Activated CD4-positive, alpha-beta T cell treated with anti-CD3 and anti-CD28 coated beads for 36 hours (primary cell): Measurements from ENCODE around the gene CHSY1. TPM values are rescaled to one million over a fixed set of nuclear protein-coding genes. Genes with fewer than 3 reads are reported as not detected.

Experiments
- ATAC-seq: fragments of 200-7000 bp; cut with Tn5 transposase; one replicate; pipeline ENCODE4 v1.10.0; 2021; ENCODE audit warnings: mild to moderate bottlenecking, moderate library complexity
- CTCF ChIA-PET: fragments of 350-600 bp; sonication (Branson Sonifier 250); formaldehyde crosslinking; loops from one replicate; lab custom pipeline; 2021; ENCODE audit warnings: antibody characterized with exemption; lab: Charles Lee
- POLR2A ChIA-PET: fragments of 350-600 bp; sonication (Branson Sonifier 250); formaldehyde crosslinking; loops from one replicate; lab custom pipeline; 2021; ENCODE audit warnings: antibody characterized with exemption, inconsistent platforms; lab: Charles Lee
- DNase-seq: peaks from one replicate; pipeline ENCODE4 v3.0.0-alpha.2; 2020
- H3K27ac Mint-ChIP-seq: one replicate; pipeline ENCODE4 v1.8.0; 2021; ENCODE audit warnings: mixed read lengths
- H3K27me3 Mint-ChIP-seq: one replicate; pipeline ENCODE4 v1.8.0; 2021; ENCODE audit warnings: mixed read lengths
- H3K36me3 Mint-ChIP-seq: one replicate; pipeline ENCODE4 v1.8.0; 2021; ENCODE audit warnings: low read depth, mixed read lengths
- H3K4me1 Mint-ChIP-seq: one replicate; pipeline ENCODE4 v1.8.0; 2021; ENCODE audit warnings: mixed read lengths
- H3K4me3 Mint-ChIP-seq: one replicate; pipeline ENCODE4 v1.8.0; 2021; ENCODE audit warnings: mild to moderate bottlenecking, moderate library complexity, mixed read lengths
- H3K9me3 Mint-ChIP-seq: one replicate; pipeline ENCODE4 v1.8.0; 2021; ENCODE audit warnings: low read depth, mixed read lengths
- intact Hi-C, 2 experiments: fragments of 100-400 bp; cut with DNase I in 1 of 2; cut with micrococcal nuclease in 1 of 2; formaldehyde crosslinking; loops; one replicate each; pipeline versions ENCODE4 v1.14.2 to v1.15.1; 2022 to 2024; cut with DNase I, micrococcal nuclease
- total RNA-seq, 2 experiments: library from RNA; stranded (reverse); gene quantifications; one replicate each; pipeline ENCODE4 v1.2.3, GENCODE V29; 2021

Gene CHSY1
- total RNA-seq, 2 experiments from 2014 or later, result 31.5 to 36.1 TPM

DNA sequence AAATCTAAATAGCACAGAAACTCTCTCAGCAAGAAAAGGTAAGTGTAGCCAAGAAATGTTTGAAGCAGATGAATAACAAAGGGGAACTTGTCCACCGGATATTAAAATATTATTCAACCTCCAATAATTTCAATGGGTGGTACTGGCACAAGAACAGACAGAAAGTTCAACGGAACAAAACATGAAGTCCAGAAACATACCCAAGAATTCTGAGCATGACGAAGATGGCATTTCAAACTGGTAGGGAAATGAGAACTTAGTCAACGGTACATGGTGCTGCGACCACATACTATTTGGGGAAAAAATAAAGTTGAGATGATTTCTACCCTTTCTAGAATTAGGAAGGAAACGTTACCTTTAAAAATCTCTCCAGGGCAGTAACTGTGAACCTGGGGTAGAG is 5.5 kb downstream of the CHSY1 start:
- Mint-ChIP-seq H3K9me3 (no peaks in the 10 kb centered on the region), H3K27ac (peak overlapping the region; percentile 90), H3K27me3 (no peaks in the 10 kb centered on the region), H3K4me3 (peak overlapping the region; percentile 32), H3K36me3 (peaks cover 57% of the 10 kb centered on the region), H3K4me1 (peaks cover 87% of the 10 kb centered on the region)
- intact Hi-C loops, result loop anchor here in 1 of 2 experiments (1.0 to 2.0 kb wide), 2 partner anchors 40 to 58 kb away; no protein-coding TSS in a partner anchor
- DNase-seq, result no peak
- CTCF ChIA-PET, result interaction anchor here (0.6 to 1.9 kb wide), 6 partner anchors 9 to 238 kb away, joined by 3 to 10 read pairs (median 4); no protein-coding TSS in a partner anchor
- POLR2A ChIA-PET, result interaction anchor here (0.5 to 1.2 kb wide), 3 partner anchors 30 to 41 kb away, joined by 3 to 8 read pairs (median 7); no protein-coding TSS in a partner anchor
- ATAC-seq, result no peak

- POLR2A ChIA-PET, result interaction anchor here (1.5 kb wide), 1 partner anchor 40 kb away, joined by 4 read pairs; no protein-coding TSS in a partner anchor
- ATAC-seq (no peak), DNase-seq (no peak)
- CTCF ChIA-PET, result interaction anchor here (0.6 to 1.8 kb wide), 11 partner anchors 8 to 334 kb away, joined by 3 to 6 read pairs (median 3); no protein-coding TSS in a partner anchor
- Mint-ChIP-seq H3K4me1 (peaks cover 94% of the 10 kb centered on the region), H3K9me3 (no peaks in the 10 kb centered on the region), H3K4me3 (peak overlapping the region; percentile 32), H3K36me3 (peaks cover 49% of the 10 kb centered on the region), H3K27ac (peak overlapping the region; percentile 45), H3K27me3 (no peaks in the 10 kb centered on the region)
- intact Hi-C loops, result no loop called here
Measured at GRCh38 chr15:101244889-101245668, 6.8 kb downstream of the CHSY1 start.

GRCh38 chr15:101244036-101244781 is 7.6 kb downstream of the CHSY1 start:
- Mint-ChIP-seq H3K27ac (peak overlapping the region; percentile 89), H3K36me3 (peaks cover 42% of the 10 kb centered on the region), H3K27me3 (no peaks in the 10 kb centered on the region), H3K4me3 (peak overlapping the region; percentile 40), H3K4me1 (peaks cover 94% of the 10 kb centered on the region), H3K9me3 (no peaks in the 10 kb centered on the region)
- intact Hi-C loops, result no loop called here
- DNase-seq, result no peak
- ChIA-PET CTCF (interaction anchor here (0.6 to 1.8 kb wide), 12 partner anchors 8 to 236 kb away, joined by 3 to 7 read pairs (median 3); no protein-coding TSS in a partner anchor), POLR2A (interaction anchor here (0.9 to 1.5 kb wide), 2 partner anchors 39 to 43 kb away, joined by 3 to 4 read pairs; no protein-coding TSS in a partner anchor)
- ATAC-seq, result no peak

DNA sequence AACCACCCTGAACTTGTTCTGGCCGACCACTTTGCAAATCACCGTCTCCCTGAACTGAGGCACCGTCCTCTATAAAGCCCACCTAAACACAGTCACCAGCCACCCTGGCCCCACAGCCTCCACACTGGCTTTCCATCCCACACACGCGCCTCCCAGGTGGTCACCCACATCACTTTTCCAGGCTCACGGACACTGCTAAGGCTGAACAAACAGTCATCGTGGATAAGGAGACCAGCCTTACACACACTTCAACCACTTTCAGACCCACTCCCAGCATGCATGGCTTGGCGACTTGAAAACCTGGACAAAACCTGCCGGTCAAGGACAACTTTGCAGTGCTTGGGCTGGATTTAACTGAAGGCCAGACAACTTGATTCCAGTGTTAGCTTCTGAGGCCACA is 8.4 kb downstream of the CHSY1 start:
- DNase-seq (no peak), ATAC-seq (no peak)
- intact Hi-C loops, result no loop called here
- Mint-ChIP-seq H3K4me3 (peak overlapping the region; percentile 40), H3K4me1 (peaks cover 96% of the 10 kb centered on the region), H3K9me3 (no peaks in the 10 kb centered on the region), H3K36me3 (peaks cover 38% of the 10 kb centered on the region), H3K27ac (peak overlapping the region; percentile 89), H3K27me3 (no peaks in the 10 kb centered on the region)
- POLR2A ChIA-PET, result interaction anchor here (0.7 to 1.5 kb wide), 2 partner anchors 8 to 38 kb away, joined by 3 to 4 read pairs; no protein-coding TSS in a partner anchor
- CTCF ChIA-PET, result interaction anchor here (0.6 to 1.8 kb wide), 14 partner anchors 12 to 236 kb away, joined by 3 to 7 read pairs (median 4); no protein-coding TSS in a partner anchor

DNA sequence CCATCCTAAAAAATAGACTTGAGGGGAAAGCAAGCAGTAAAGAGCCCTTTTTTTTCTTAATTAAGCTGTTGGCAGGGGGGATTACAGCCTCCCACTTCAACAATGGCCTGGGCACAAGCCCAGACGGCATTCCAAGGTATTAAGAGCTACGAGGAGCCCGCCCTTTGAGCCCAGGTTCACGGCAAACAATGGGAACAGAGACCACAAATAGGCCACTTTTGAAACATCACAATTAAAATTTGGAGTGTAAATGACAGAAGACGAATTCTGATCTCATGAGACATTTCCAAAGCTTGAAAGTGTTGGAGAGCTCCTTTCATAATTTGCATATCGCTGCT is 8.9 kb downstream of the CHSY1 start:
- no peaks in the 10 kb centered on the region for H3K27me3 Mint-ChIP-seq
- ChIA-PET POLR2A (interaction anchor here (0.7 to 1.0 kb wide), 3 partner anchors 8 to 54 kb away, joined by 3 to 6 read pairs (median 4); no protein-coding TSS in a partner anchor), CTCF (interaction anchor here (0.6 to 1.6 kb wide), 10 partner anchors 16 to 155 kb away, joined by 3 to 7 read pairs (median 4); no protein-coding TSS in a partner anchor)
- H3K36me3 Mint-ChIP-seq, result peaks cover 38% of the 10 kb centered on the region
- intact Hi-C loops, result loop anchor here in 1 of 2 experiments (1.0 kb wide), 2 partner anchors 7 to 37 kb away; no protein-coding TSS in a partner anchor
- peak overlapping the region; percentile 40 for H3K4me3 Mint-ChIP-seq
- ATAC-seq (no peak), DNase-seq (no peak)
- H3K9me3 Mint-ChIP-seq, result no peaks in the 10 kb centered on the region
- H3K27ac Mint-ChIP-seq, result peak overlapping the region; percentile 89
- peaks cover 91% of the 10 kb centered on the region for H3K4me1 Mint-ChIP-seq

GRCh38 chr15:101242160-101242998 is 9.5 kb downstream of the CHSY1 start:
- ChIA-PET CTCF (interaction anchor here (0.6 to 2.2 kb wide), 9 partner anchors 11 to 155 kb away, joined by 3 to 7 read pairs (median 4); no protein-coding TSS in a partner anchor), POLR2A (interaction anchor here (0.7 to 1.0 kb wide), 3 partner anchors 9 to 54 kb away, joined by 3 to 6 read pairs (median 4); no protein-coding TSS in a partner anchor)
- peaks cover 86% of the 10 kb centered on the region for H3K4me1 Mint-ChIP-seq
- H3K27ac Mint-ChIP-seq, result peak overlapping the region; percentile 89
- ATAC-seq (peak; percentile 75), DNase-seq (peak; percentile 73)
- peak overlapping the region; percentile 40 for H3K4me3 Mint-ChIP-seq
- H3K36me3 Mint-ChIP-seq, result peaks cover 34% of the 10 kb centered on the region
- H3K27me3 Mint-ChIP-seq, result no peaks in the 10 kb centered on the region
- intact Hi-C loops, result loop anchor here in 1 of 2 experiments (1.0 kb wide), 2 partner anchors 8 to 36 kb away; no protein-coding TSS in a partner anchor
- no peaks in the 10 kb centered on the region for H3K9me3 Mint-ChIP-seq

- Mint-ChIP-seq H3K27me3 (no peaks in the 10 kb centered on the region), H3K36me3 (peaks cover 31% of the 10 kb centered on the region)
Measured at GRCh38 chr15:101240358-101240757, 11.5 kb downstream of the CHSY1 start.

DNA sequence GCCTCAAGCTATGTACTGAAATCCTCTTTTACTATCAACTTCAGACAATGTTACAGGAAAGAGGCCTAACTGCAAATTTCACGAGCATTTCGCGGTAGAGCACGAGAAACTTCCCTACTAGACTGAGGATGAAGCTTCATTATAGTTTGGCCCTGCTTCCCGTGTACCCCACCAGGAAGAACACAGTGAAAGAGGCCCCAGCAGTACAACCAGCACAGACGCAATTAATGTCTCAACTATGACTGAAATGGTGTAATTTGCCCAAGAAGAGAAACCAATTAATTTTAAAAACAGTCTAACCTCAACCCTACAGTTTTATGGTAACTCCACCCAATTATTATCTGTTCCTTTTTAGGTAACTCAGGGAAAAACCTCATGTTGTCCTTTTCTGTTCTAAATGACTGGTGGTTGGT is 12.1 kb downstream of the CHSY1 start:
- no peaks in the 10 kb centered on the region for H3K27me3 Mint-ChIP-seq
- peak overlapping the region; percentile 13 for H3K4me3 Mint-ChIP-seq
- CTCF ChIA-PET, result interaction anchor here (0.6 to 1.6 kb wide), 8 partner anchors 8 to 223 kb away, joined by 3 to 6 read pairs (median 4); no protein-coding TSS in a partner anchor
- intact Hi-C loops, result no loop called here
- peaks cover 33% of the 10 kb centered on the region for H3K36me3 Mint-ChIP-seq
- peaks cover 75% of the 10 kb centered on the region for H3K4me1 Mint-ChIP-seq
- POLR2A ChIA-PET, result interaction anchor here (1.2 kb wide), 1 partner anchor 34 kb away, joined by 3 read pairs; no protein-coding TSS in a partner anchor
- peak overlapping the region; percentile 76 for H3K27ac Mint-ChIP-seq
- H3K9me3 Mint-ChIP-seq, result no peaks in the 10 kb centered on the region
- DNase-seq, result no peak
- ATAC-seq, result peak; percentile 30

More at GRCh38 chr15:101240358-101240757, 11.5 kb downstream of the CHSY1 start:
- Mint-ChIP-seq H3K9me3 (no peaks in the 10 kb centered on the region), H3K27ac (peak overlapping the region; percentile 76), H3K4me1 (peaks cover 77% of the 10 kb centered on the region), H3K4me3 (no peak overlapping the region)
- DNase-seq, result no peak
- intact Hi-C loops, result no loop called here
- ChIA-PET POLR2A (interaction anchor here (1.2 kb wide), 1 partner anchor 35 kb away, joined by 3 read pairs; no protein-coding TSS in a partner anchor), CTCF (interaction anchor here (0.6 to 2.2 kb wide), 9 partner anchors 9 to 232 kb away, joined by 3 to 6 read pairs (median 4); no protein-coding TSS in a partner anchor)
- ATAC-seq, result no peak

GRCh38 chr15:101237251-101237650 is 14.6 kb downstream of the CHSY1 start:
- DNase-seq (no peak), ATAC-seq (no peak)
- Mint-ChIP-seq H3K36me3 (peaks cover 42% of the 10 kb centered on the region), H3K9me3 (no peaks in the 10 kb centered on the region), H3K4me3 (no peak overlapping the region), H3K27ac (no peak overlapping the region), H3K4me1 (peaks cover 67% of the 10 kb centered on the region), H3K27me3 (no peaks in the 10 kb centered on the region)
- intact Hi-C loops, result no loop called here
- POLR2A ChIA-PET, result no interaction called here
- CTCF ChIA-PET, result interaction anchor here (0.7 kb wide), 1 partner anchor 113 kb away, joined by 3 read pairs; no protein-coding TSS in a partner anchor
